ENCODE measurements around the gene PPM1J.

PPM1J gene

DNA sequence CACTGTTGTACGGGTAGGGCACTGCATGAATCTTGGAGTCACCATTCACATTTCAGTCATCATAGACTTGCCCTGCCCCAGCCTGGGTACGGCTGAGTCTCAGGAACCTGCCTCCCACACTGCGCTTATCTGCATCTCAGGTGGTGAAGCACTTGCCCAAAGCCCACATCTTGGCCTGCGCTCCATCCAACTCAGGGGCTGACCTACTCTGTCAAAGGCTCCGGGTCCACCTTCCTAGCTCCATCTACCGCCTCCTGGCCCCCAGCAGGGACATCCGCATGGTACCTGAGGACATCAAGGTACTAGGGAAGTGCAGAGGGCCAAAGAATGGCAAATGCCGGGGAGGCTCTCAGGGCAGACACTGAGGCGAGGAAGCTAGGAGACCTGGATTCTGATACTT, 19.9 kb downstream of the PPM1J start:
- H3K4me3 Mint-ChIP-seq = no peak overlapping the region
- H3K27me3 Mint-ChIP-seq (ENCODE audit: low read depth) = no peaks in the 10 kb centered on the region
- DNase-seq (ENCODE audit: low spot score) = no peak
- H3K4me1 Mint-ChIP-seq (ENCODE audit: low read depth) = peaks cover 10% of the 10 kb centered on the region
- H3K36me3 Mint-ChIP-seq (ENCODE audit: low read depth) = peaks cover 39% of the 10 kb centered on the region
- H3K9me3 Mint-ChIP-seq = no peaks in the 10 kb centered on the region
- H3K27ac Mint-ChIP-seq = no peak overlapping the region

GRCh38 chr1:112694363-112694929, 20.7 kb downstream of the PPM1J start:
- peaks cover 3% of the 10 kb centered on the region for H3K4me1 Mint-ChIP-seq (ENCODE audit: low read depth)
- no peak overlapping the region for H3K27ac Mint-ChIP-seq
- H3K9me3 Mint-ChIP-seq = no peaks in the 10 kb centered on the region
- no peak overlapping the region for H3K4me3 Mint-ChIP-seq
- H3K27me3 Mint-ChIP-seq (ENCODE audit: low read depth) = no peaks in the 10 kb centered on the region
- H3K36me3 Mint-ChIP-seq (ENCODE audit: low read depth) = peaks cover 38% of the 10 kb centered on the region
- DNase-seq (ENCODE audit: low spot score) = no peak

- Mint-ChIP-seq H3K36me3 (ENCODE audit: low read depth) (peaks cover 33% of the 10 kb centered on the region), H3K4me3 (no peak overlapping the region), H3K27me3 (ENCODE audit: low read depth) (no peaks in the 10 kb centered on the region), H3K9me3 (no peaks in the 10 kb centered on the region), H3K27ac (no peak overlapping the region), H3K4me1 (ENCODE audit: low read depth) (no peaks in the 10 kb centered on the region)
- no peak for DNase-seq (ENCODE audit: low spot score)
Observed at GRCh38 chr1:112693821-112694220, 21.3 kb downstream of the PPM1J start.

- Mint-ChIP-seq H3K27ac (no peak overlapping the region), H3K4me3 (no peak overlapping the region), H3K36me3 (ENCODE audit: low read depth) (peaks cover 30% of the 10 kb centered on the region), H3K4me1 (ENCODE audit: low read depth) (no peaks in the 10 kb centered on the region), H3K9me3 (no peaks in the 10 kb centered on the region), H3K27me3 (ENCODE audit: low read depth) (no peaks in the 10 kb centered on the region)
- DNase-seq (ENCODE audit: low spot score) = no peak
Observed at GRCh38 chr1:112692681-112693080, 22.5 kb downstream of the PPM1J start.

GRCh38 chr1:112689842-112690237, 25.3 kb downstream of the PPM1J start:
- Mint-ChIP-seq H3K4me1 (ENCODE audit: low read depth) (peaks cover 3% of the 10 kb centered on the region), H3K4me3 (no peak overlapping the region), H3K27me3 (ENCODE audit: low read depth) (no peaks in the 10 kb centered on the region), H3K9me3 (no peaks in the 10 kb centered on the region), H3K27ac (no peak overlapping the region), H3K36me3 (ENCODE audit: low read depth) (peaks cover 22% of the 10 kb centered on the region)
- DNase-seq (ENCODE audit: low spot score) = no peak

DNA sequence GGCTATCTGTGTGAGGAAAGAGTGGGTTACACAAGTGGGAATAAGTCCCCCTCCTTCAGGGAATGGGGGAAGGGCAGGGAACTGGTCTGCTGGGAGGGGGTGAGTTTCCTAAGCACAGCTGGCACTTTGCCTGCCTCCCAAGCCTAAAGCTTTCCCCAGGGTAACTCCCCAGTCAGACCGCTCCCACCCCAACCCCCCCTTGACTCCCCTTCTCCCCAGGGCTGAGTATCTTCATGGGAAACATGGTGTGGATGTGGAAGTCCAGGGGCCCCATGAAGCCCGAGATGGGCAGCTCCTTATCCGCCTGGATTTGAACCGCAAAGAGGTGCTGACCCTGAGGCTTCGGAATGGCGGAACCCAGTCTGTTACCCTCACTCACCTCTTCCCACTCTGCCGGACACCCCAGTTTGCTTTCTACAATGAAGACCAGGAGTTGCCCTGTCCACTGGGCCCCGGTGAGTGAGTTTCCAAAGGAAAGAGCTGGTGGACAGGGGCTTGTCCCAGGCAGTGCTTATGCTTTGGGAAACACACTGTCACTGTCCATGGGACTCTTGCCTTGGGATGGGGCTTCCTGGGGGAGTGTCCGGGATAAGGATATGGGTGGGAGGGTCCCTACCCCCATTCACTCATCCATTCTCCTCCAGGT, 25.8 kb downstream of the PPM1J start:
- no peak overlapping the region for H3K27ac Mint-ChIP-seq
- no peaks in the 10 kb centered on the region for H3K9me3 Mint-ChIP-seq
- DNase-seq (ENCODE audit: low spot score) = no peak
- H3K4me3 Mint-ChIP-seq = no peak overlapping the region
- peaks cover 3% of the 10 kb centered on the region for H3K4me1 Mint-ChIP-seq (ENCODE audit: low read depth)
- peaks cover 22% of the 10 kb centered on the region for H3K36me3 Mint-ChIP-seq (ENCODE audit: low read depth)
- H3K27me3 Mint-ChIP-seq (ENCODE audit: low read depth) = no peaks in the 10 kb centered on the region

DNA sequence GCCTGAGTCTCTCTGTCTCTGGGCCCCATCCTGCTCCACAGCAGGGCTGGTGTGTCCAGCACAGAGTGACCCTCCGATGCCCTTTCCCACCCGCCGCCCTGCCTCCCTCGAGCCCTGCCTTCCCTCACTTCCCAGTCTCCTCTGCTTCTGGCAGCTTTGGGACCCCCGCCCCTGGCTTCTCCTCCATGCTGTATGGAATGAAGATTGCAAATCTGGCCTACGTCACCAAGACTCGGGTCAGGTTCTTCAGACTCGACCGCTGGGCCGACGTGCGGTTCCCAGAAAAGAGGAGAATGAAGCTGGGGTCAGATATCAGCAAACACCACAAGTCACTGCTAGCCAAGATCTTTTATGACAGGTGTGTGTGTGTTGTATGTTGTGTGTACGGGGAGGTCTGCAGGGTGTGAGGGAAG, 26.3 kb downstream of the PPM1J start:
- peaks cover 3% of the 10 kb centered on the region for H3K4me1 Mint-ChIP-seq (ENCODE audit: low read depth)
- no peak overlapping the region for H3K27ac Mint-ChIP-seq
- no peak for DNase-seq (ENCODE audit: low spot score)
- H3K36me3 Mint-ChIP-seq (ENCODE audit: low read depth) = peaks cover 22% of the 10 kb centered on the region
- H3K4me3 Mint-ChIP-seq = no peak overlapping the region
- H3K27me3 Mint-ChIP-seq (ENCODE audit: low read depth) = no peaks in the 10 kb centered on the region
- no peaks in the 10 kb centered on the region for H3K9me3 Mint-ChIP-seq

DNA sequence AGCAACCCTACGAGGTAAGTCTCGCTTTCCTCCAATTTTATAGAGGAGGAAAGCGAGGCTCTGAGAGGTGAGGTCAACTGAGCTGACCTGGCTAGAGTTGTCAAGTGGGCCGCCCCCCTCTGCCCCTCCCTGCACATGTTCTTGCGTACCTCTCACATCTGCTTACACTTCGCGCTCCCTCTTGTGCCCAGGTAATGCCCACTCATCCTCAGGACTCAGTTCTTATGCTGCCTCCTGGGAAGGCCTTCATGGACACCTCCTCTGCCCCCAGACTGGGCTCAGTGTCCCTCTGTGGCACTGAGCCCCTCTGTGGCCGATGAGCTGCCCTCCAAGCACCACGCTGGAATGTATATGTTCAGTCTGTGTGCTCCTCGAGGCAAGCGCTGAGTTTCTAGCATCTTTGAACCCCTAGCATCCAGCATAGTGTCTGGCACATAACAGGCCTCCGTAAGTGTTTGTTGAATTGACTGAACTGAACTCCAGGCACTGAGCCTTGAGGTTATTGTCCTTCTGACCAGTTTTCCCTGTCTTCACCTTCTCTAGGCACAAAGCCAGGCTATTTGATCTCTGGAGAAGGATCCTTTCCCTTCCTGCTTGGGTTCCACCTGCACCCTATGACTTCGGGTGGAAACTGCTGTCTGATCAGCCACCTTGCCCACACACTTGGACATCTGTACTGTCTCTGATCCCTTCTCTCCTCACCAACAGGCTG, 27.2 kb downstream of the PPM1J start:
- peaks cover 3% of the 10 kb centered on the region for H3K4me1 Mint-ChIP-seq (ENCODE audit: low read depth)
- no peak overlapping the region for H3K4me3 Mint-ChIP-seq
- H3K9me3 Mint-ChIP-seq = no peaks in the 10 kb centered on the region
- H3K36me3 Mint-ChIP-seq (ENCODE audit: low read depth) = peaks cover 20% of the 10 kb centered on the region
- no peaks in the 10 kb centered on the region for H3K27me3 Mint-ChIP-seq (ENCODE audit: low read depth)
- DNase-seq (ENCODE audit: low spot score) = no peak
- H3K27ac Mint-ChIP-seq = no peak overlapping the region

DNA sequence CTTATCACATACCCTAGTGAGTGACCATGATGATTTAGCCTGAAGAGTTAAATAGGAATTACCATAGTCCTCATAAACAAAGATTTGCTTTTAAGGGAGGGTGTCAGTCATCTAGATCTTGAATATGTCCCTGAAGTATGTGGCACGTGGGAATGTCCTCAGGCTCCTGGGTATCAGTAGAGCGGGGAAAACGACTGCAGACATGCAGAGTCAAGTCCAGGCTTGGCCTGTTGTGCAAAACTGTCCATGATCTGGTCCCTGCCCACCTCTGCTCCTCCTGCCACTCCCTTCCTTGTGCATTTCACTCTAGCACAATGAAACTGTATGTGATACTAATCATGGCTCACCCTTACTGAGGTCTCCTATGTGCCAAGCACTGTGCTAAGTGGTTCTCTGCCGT, 27.8 kb downstream of the PPM1J start:
- Mint-ChIP-seq H3K36me3 (ENCODE audit: low read depth) (peaks cover 15% of the 10 kb centered on the region), H3K9me3 (no peaks in the 10 kb centered on the region), H3K4me3 (no peak overlapping the region), H3K4me1 (ENCODE audit: low read depth) (peaks cover 3% of the 10 kb centered on the region), H3K27ac (no peak overlapping the region), H3K27me3 (ENCODE audit: low read depth) (no peaks in the 10 kb centered on the region)
- DNase-seq (ENCODE audit: low spot score) = no peak

- no peak for DNase-seq (ENCODE audit: low spot score)
- Mint-ChIP-seq H3K4me3 (no peak overlapping the region), H3K27me3 (ENCODE audit: low read depth) (no peaks in the 10 kb centered on the region), H3K36me3 (ENCODE audit: low read depth) (peaks cover 12% of the 10 kb centered on the region), H3K4me1 (ENCODE audit: low read depth) (peaks cover 3% of the 10 kb centered on the region), H3K9me3 (no peaks in the 10 kb centered on the region), H3K27ac (no peak overlapping the region)
Observed at GRCh38 chr1:112686835-112687234, 28.3 kb downstream of the PPM1J start.

DNA sequence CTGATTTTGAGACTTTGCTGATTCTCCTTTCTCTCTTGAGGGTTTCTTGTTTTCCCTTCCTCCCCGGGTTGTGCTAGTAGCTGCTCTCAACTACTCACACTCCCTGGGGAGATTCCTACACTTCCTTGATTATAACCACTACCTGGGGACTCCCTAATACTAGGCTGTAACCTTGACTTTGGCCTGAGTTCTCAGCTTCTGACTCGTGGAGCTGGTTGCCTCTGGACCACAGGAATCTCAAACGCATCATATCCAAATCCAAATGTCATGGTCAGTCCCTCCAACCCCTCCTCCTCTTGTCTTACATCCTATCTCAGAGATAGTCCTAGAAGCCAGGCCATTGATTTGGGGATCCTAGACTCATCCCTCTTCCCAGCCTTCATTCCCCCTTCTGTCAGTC, 28.7 kb downstream of the PPM1J start:
- H3K27ac Mint-ChIP-seq = no peak overlapping the region
- peaks cover 9% of the 10 kb centered on the region for H3K36me3 Mint-ChIP-seq (ENCODE audit: low read depth)
- peaks cover 3% of the 10 kb centered on the region for H3K4me1 Mint-ChIP-seq (ENCODE audit: low read depth)
- DNase-seq (ENCODE audit: low spot score) = no peak
- H3K27me3 Mint-ChIP-seq (ENCODE audit: low read depth) = no peaks in the 10 kb centered on the region
- no peak overlapping the region for H3K4me3 Mint-ChIP-seq
- no peaks in the 10 kb centered on the region for H3K9me3 Mint-ChIP-seq

DNA sequence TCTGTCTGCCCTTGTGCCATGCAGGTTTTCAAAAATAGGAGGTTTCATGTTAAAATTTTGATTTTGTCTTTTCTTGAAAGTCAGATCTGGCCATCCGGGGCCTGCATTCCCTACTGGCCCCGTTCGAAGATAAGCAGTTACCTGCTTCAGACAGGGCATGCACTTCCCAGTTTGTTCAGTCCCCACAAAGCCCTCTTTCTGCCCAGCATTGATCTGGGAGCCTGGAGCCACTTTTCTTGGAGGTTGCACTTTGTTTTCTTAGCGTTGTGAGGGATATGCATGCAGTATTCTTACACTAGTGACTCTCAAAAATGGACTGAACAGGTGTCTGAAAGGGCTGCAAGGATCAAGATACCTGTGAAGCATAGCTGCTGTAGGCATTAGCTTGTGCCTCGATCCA, 29.2 kb downstream of the PPM1J start:
- peaks cover 3% of the 10 kb centered on the region for H3K4me1 Mint-ChIP-seq (ENCODE audit: low read depth)
- H3K27me3 Mint-ChIP-seq (ENCODE audit: low read depth) = no peaks in the 10 kb centered on the region
- no peak overlapping the region for H3K4me3 Mint-ChIP-seq
- DNase-seq (ENCODE audit: low spot score) = no peak
- H3K27ac Mint-ChIP-seq = no peak overlapping the region
- H3K9me3 Mint-ChIP-seq = no peaks in the 10 kb centered on the region
- H3K36me3 Mint-ChIP-seq (ENCODE audit: low read depth) = peaks cover 9% of the 10 kb centered on the region

- peaks cover 32% of the 10 kb centered on the region for H3K4me1 Mint-ChIP-seq (ENCODE audit: low read depth)
- H3K36me3 Mint-ChIP-seq (ENCODE audit: low read depth) = peaks cover 16% of the 10 kb centered on the region
- H3K9me3 Mint-ChIP-seq = no peaks in the 10 kb centered on the region
- no peak overlapping the region for H3K27ac Mint-ChIP-seq
- H3K27me3 Mint-ChIP-seq (ENCODE audit: low read depth) = no peaks in the 10 kb centered on the region
- no peak overlapping the region for H3K4me3 Mint-ChIP-seq
- no peak for DNase-seq (ENCODE audit: low spot score)
Observed at GRCh38 chr1:112678605-112679004, 36.5 kb downstream of the PPM1J start.

- Mint-ChIP-seq H3K27me3 (ENCODE audit: low read depth) (no peaks in the 10 kb centered on the region), H3K4me3 (no peak overlapping the region), H3K36me3 (ENCODE audit: low read depth) (peaks cover 16% of the 10 kb centered on the region), H3K27ac (no peak overlapping the region), H3K4me1 (ENCODE audit: low read depth) (peaks cover 35% of the 10 kb centered on the region), H3K9me3 (no peaks in the 10 kb centered on the region)
- DNase-seq (ENCODE audit: low spot score) = no peak
Observed at GRCh38 chr1:112677501-112677900, 37.6 kb downstream of the PPM1J start.
